GM21515 (cell line): Measurements from ENCODE around the gene KRTAP4-8.
"Not testable (repeated sequence)": the region's sequence is repeated elsewhere in the genome, so short reads cannot be mapped to it uniquely, and the experiment has no call there.

Experiments
- ATAC-seq: cut with Tn5 transposase; IDR thresholded peaks from one replicate; pipeline ENCODE4 v1.9.1; 2021; ENCODE audit not compliant: unreplicated experiment

KRTAP4-8 gene

DNA sequence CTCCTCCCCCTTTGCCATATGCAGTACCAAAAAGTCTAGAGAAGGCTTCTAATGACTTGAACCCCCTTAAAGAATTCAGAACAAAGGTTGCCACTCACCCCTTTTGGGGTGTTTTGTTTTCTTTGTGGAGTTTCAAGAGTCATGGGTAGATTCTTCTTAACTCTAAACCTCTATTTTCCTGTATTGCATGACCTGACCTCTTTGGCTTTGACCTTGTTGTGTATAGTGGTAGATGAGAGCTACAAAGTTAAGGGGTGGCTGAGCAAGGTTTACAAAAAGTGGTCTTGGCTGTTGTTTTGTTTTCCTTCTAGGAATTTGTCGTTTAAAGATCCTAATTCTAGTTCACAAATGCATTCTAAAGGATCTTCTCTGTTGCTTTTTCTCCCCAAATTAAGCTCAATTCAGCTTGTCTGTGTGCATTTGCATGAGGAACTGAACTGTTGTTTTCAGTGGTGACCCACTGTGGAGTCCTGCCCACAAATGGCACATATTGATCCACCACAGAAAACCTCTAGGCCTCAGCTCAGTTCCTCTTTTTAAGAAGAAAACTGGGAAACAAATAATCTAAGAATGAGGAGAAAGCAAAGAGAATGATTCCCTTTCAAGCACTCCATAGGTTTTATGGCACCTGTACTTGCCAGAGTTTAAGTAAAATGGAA lies 10.9 kb upstream of the KRTAP4-8 start:
- not testable (repeated sequence) for ATAC-seq

DNA sequence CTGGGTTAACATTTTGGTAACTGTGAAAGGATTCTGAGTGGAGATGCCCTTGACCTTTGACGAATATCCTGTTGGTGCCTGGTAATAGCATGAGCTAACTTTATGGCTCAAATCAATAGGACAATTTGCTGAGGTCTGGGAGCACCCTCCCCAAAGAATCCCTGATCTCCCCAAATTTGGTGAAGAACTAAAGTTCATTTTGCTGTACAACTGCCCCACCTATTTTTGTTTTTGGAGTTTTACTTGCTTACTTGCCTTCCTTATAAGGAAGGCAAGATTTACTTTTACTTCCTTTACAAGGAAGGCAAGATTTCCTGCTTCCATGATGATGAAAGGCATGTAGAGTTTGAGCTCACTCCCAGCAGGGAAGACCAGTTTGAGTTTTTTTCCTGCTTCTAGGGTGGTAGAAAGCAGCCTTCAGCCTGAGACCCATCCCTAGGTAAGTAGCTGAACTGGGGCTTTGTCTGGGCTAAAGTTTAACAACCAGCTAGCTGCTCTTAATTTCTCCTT lies 10.1 kb upstream of the KRTAP4-8 start:
- no peak for ATAC-seq

DNA sequence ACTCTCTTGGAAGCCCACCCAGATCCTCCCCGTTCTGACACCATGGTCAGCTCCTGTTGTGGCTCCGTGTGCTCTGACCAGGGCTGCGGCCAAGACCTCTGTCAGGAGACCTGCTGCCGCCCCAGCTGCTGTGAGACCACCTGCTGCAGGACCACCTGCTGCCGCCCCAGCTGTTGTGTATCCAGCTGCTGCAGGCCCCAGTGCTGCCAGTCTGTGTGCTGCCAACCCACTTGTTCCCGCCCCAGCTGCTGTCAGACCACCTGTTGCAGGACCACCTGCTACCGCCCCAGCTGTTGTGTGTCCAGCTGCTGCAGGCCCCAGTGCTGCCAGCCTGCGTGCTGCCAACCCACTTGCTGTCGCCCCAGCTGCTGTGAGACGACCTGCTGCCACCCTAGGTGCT lies 7.4 kb upstream of the KRTAP4-8 start, which contains the start of gene KRTAP4-9:
TSS of gene KRTAP4-9 (plus strand) at position 43 of the 400 bp plus-strand sequence. CDS start at position 43, 0 bp downstream.
- ATAC-seq = not testable (repeated sequence)

DNA sequence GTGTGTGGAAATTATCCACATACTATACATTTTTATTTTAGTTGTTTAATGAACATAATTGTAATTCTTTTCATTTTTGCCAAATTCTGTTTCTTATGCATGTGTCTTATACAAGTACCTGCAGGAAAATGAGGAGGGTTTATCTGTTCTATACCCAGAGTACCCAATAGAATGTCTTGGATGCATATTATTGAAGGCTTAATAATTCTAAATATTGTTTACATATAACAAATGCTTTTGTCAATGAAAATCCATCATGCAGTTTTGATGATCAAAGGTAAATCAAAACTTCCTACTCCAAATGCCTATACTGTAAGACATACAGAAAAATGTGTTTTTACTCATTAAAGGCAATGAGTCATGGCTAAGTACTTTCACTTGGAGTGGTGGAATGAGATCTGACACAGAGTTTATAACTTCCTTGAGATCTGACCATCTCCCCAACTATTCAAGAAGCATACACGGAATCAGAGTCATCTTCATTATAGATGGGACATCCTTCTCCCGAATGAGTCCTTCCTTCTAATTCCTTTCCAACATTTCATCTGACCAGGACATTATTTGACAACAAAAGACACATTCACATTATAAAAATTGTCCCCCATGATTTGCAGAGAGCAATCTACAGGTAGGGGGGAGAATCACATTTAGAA lies 6.6 kb upstream of the KRTAP4-8 start:
- not testable (repeated sequence) for ATAC-seq

DNA sequence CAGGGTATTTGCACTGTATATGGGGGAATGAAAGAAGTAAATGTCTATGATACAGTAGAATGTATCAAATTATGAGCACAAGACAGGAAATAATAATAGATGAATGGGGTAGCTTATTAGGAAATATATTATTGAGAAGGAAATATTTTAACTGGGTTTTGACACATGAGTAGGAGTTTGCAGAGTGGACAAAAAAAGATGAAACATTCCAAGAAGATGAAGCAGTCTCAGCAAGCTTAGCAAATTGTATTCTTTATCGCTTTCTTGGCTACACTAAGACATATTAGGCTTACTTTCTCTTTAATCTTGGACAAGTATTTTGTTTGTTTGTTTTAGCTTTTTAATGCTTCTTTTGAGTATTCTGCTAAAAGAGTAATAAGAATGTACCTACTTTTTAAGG lies 6.0 kb upstream of the KRTAP4-8 start:
- no peak for ATAC-seq

DNA sequence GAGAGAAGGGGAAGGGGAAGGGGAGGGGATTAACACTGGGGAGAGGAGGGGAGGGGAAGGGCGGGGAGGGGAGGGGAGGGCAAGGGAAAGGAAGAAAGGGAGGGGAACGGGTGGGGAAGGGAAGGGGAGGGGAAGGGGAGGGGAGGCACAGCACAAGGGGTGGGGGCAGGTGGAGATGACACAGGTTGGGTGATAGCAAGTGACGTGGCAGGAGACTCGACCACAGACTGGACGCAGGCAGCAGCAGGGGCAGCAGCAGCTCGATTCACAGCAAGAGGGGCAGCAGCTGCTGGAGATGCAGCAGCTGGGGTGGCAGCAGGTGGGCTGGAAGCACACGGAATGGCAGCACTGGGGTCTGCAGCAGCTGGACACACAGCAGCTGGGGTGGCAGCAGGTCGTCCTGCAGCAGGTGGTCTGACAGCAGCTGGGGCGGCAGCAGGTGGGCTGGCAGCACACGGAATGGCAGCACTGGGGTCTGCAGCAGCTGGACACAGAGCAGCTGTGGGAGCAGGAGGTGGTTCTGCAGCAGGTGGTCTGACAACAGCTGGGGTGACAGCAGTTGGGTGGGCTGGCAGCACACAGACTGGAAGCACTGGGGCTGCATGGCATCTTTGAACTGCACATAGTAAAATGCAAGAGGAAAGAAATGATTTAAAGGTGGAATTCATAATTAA lies 3.8 kb upstream of the KRTAP4-8 start, which contains the start of gene KRTAP4-16:
TSS of gene KRTAP4-16 (minus strand) at position 624 of the 674 bp plus-strand sequence. CDS start at position 624, 0 bp downstream.
- ATAC-seq = no peak

DNA sequence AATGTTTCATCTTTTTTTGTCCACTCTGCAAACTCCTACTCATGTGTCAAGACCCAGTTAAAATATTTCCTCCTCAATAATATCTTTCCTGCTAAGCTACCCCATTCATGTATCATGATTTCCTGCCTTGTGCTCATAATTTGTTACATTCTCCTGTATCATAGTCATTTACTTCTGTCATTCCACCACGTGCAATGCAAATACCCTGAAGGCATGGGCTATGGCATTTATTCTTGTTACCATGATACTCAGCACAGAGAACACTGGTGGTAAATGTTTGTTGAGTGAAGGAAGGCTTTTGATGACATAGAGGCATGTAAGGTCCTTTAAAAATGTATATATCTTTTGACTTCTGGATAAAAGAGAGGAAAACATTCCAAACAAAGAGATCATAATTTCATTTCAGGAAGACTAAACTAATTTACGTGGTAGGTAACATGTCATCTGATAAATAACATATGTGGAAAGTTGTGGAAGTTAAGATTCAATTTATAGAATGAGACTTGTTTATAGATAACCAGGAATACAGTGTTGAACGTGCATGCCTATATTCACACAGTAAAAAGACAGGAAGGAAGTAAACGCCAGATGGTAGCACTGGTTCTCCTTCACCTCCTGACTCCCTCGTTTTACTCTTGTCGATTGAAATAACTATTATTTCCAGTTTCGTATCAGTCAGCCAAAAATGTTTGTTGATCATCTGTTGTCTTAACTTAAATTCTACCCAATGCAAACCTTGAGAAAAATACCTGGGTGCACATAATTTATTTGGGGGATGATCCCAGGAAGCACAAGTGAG lies 1.9 kb upstream of the KRTAP4-8 start:
- ATAC-seq = not testable (repeated sequence)

DNA sequence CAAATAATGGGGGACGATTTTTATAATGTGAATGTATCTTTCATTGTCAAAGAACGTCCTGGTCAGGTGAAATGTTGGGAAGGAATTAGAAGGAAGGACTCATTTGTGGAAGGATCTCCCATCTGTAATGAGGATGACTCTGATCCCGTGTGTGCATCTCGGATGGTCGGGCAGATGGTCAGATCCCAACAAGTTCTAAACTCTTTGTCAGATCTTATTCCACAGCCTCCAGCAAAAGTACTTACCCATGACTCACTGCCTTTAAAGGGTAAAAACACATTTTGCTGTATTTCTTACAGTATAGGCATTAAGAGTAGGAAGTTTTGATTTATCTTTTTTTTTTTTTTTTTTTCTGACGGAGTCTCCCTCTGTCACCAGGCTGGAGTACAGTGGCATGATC lies 539 bp upstream of the KRTAP4-8 start:
- ATAC-seq = no peak

DNA sequence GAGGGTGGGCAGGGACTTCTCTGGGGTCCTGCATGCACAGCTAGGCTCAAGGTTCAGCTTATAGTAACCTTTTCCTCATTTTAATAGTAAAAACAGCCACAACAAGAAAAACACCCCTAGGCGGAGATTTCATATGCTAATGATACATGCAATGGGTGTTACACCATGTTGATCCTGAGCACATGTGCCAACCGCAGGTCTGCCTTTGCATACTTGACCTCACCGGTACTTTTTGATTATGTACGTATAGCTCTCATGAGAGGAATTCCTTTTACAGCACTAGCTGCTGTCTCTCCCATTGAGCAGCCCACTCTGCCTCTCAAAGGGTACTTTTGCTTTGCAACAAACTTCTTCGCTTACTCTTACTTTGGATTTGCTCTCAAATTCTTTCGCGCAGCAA lies 1.9 kb downstream of the KRTAP4-8 start:
- no peak for ATAC-seq

DNA sequence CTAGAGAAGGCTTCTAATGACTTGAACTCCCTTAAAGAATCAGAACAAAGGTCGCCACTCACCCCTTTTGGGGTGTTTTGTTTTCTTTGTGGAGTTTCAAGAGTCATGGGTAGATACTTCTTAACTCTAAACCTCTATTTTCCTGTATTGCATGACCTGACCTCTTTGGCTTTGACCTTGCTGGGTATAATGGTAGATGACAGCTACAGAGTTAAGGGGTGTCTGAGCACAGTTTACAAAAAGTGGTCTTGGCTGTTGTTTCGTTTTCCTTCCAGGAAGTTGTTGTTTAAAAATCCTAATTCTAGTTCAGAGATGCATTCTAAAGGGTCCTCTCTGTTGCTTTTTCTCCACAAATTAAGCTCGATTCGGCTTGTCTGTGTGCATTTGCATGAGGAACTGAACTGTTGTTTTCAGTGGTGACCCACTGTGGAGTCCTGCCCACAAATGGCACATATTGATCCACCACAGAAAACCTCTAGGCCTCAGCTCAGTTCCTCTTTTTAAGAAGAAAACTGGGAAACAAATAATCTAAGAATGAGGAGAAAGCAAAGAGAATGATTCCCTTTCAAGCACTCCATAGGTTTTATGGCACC lies 9.1 kb downstream of the KRTAP4-8 start:
- not testable (repeated sequence) for ATAC-seq

DNA sequence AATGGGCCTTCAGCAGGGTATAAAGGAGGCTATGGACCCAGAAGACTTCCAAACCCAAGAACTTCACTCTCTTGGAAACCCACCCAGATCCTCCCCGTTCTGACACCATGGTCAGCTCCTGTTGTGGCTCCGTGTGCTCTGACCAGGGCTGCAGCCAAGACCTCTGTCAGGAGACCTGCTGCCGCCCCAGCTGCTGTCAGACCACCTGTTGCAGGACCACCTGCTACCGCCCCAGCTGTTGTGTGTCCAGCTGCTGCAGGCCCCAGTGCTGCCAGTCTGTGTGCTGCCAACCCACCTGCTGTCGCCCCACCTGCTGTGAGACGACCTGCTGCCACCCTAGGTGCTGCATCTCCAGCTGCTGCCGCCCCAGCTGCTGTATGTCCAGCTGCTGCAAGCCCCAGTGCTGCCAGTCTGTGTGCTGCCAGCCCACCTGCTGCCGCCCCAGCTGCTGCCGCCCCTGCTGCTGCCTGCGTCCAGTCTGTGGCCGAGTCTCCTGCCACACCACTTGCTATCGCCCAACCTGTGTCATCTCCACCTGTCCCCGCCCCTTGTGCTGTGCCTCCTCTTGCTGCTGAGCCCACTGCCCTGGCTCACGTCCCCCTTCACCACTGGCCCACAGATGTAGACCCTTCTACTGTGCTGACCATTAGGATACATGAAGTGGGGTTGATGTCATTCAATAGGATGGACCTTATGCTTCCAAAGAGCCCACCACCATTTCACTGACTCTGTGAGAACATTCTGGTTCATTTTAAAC lies 13.7 kb downstream of the KRTAP4-8 start, which contains the start of gene KRTAP4-7:
TSS of gene KRTAP4-7 (plus strand) at position 51 of the 757 bp plus-strand sequence. CDS start at position 108, 57 bp downstream.
- not testable (repeated sequence) for ATAC-seq

DNA sequence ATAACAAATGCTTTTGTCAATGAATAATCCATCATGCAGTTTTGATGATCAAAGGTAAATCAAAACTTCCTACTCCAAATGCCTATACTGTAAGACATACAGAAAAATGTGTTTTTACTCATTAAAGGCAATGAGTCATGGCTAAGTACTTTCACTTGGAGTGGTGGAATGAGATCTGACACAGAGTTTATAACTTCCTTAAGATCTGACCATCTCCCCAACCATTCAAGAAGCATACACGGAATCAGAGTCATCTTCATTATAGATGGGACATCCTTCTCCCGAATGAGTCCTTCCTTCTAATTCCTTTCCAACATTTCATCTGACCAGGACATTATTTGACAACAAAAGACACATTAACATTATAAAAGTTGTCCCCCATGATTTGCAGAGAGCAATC lies 14.5 kb downstream of the KRTAP4-8 start:
- not testable (repeated sequence) for ATAC-seq

DNA sequence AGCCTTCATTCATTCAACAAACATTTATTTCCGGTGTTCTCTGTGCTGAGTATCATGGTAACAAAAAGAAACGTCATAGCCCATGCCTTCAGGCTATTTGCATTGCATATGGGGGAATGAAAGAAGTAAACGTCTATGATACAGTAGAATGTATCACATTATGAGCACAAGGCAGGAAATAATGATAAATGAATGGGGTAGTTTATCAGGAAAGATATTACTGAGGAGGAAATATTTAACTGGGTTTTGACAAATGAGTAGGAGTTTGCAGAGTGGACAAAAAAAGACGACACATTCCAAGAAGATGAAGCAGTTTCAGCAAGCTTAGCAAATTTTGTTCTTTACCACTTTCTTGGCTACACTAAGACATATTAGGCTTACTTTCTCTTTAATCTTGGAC lies 15.3 kb downstream of the KRTAP4-8 start:
- ATAC-seq = no peak

DNA sequence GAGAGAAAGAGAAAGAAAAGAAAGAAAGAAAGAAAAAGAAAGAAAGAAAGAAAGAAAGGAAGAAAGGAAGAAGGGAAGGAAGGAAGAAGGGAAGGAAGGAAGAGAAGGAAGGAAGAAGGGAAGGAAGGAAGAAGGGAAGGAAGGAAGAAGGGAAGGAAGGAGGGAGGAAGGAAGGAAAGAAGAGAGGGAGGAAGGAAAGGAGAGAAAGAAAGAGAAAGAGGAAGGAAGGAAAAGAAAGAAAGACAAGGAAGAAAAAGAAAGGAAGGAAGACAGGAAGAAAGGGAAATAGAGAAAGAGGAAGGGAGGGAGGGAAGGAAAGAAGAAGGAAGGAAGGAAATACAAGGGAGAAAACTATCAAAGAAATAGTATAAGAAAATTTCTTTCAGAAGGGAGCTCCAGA lies 21.2 kb downstream of the KRTAP4-8 start:
- ATAC-seq = no peak

DNA sequence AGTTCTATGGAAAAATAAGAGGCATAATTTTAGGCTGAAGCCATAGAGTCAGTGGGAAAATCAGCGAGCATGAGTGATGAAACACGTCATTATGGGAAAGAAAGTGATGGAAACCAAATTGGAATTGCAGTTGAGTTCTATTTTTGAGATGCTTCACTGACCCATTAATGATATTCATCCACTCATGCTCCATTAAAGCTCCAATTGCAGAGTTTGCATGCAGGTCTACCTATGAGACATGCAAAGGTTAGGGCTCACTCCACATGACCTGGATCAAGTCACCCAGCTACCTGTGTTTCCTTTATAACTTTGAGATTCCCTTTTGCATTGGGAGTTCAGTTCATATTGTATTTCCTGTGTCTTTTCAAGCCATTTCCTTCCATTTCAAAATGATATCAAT lies 24.3 kb downstream of the KRTAP4-8 start:
- ATAC-seq = no peak

DNA sequence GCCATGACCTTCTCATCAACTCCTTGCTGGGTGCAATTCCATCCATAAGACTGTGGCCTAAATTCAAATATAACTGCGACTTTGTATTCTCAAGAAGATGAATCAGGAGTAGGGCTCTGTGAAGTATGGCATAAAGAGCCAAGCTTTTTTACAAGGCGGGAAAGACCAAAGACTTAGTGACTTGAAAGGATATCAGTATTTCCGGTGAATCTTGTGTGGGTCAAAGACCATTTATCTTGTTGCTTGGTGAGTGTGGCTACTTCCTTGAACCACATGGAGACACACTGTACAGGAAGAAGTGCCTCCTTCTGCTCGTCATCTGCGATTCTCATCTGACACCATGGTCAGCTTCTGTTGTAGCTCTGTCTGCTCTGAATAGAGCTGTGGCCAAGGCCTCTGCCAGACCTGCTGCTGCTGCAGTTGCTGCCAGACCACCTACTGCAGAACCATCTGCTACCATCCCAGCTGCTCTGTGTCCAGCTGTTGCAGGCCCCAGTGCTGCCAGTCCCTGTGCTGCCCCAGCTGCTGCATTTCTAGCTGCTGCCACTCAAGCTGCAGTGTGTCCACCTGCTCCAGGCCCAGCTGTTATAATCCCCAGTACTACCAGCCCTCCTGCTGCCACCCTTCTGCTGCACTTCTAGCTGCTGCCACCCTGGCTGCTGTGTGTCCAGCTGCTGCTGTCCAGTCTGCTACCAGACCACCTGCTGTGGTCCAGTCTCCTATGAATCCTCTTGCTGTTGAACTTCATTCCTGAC lies 26.2 kb downstream of the KRTAP4-8 start:
- ATAC-seq = no peak

DNA sequence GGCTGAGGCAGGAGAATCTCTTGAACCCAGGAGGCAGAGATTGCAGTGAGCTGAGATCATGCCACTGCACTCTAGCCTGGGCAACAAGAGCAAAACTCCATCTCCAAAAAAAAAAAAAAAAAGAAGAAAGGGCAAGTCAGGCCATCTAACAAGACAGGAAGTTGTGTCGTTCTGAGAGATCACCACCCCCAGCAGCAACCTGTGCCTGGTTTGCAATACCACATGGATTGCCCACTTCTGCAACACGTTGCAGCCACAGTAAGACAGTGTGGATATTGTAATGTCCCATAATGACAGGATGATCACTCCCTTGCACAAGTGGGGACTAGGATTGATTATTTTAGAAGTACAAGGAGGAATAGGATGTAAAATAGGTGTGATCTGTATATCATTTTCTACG lies 28.9 kb downstream of the KRTAP4-8 start:
- no peak for ATAC-seq

DNA sequence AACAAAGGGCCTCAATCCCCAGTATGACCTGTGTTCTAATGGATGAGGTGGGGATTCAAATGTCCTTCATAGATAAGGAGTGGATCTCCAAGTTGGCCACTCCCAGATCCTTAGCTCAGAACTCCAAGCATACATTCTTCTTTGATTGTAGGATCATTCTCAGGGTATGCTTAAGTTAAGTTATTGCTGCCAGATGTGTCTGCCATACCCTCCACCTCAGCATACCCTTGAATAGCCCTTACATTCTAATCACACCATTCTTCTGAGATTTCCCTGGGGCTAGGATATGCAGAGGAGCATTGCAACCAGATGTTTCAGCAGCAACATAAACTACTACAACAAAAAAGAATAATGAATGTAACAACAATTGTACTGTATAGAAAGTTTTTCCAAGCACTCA lies 30.7 kb downstream of the KRTAP4-8 start:
- ATAC-seq = no peak
